Ramos (cell line): Measurements from ENCODE around the gene DTX3L.

Experiments used
- in situ Hi-C: fragments of 300-500 bp; cut with MboI; formaldehyde crosslinking; loops from one replicate; pipeline ENCODE4 v1.14.3; 2022; ENCODE audit warnings: low sequenced_read_pairs; ENCODE audit not compliant: unreplicated experiment

DTX3L gene

DNA sequence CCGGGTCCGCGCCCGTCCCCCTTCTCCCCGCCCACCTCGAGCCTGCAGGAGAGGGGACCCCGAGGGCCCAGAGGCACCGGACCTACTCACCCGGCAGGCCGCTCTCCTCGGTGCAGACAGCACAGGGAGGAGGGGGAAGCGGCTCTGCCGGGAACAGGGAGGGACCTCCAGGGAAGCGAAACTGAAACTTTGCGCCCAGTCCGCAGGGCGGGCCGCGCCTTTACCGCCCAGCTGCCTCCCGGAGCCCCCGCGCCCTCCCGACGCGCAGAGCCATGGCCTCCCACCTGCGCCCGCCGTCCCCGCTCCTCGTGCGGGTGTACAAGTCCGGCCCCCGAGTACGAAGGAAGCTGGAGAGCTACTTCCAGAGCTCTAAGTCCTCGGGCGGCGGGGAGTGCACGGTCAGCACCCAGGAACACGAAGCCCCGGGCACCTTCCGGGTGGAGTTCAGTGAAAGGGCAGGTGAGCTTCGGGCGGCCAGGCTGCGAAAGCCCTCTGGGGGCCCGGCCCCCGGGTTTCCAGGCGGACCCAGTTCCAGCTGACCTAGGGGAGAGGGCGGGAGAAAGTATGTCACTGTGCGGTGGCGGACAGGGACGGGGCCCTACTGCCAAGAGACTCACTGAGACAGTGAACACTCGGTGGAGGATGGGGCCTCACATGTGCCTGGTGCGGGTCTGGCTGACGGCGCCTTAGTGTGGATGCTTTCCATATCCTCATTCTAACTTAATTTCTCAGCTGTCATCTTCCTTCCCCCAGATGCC is at the start of gene DTX3L, which contains the start of gene PARP9:
TSS of gene DTX3L (plus strand) at position 184 of the 758 bp plus-strand sequence. CDS start at position 273, 89 bp downstream.
TSS of gene PARP9 (minus strand) at position 146 of the 758 bp plus-strand sequence. CDS start 4,680 bp downstream, outside the sequence.
- in situ Hi-C loops = loop anchor here (10.0 kb wide), 1 partner anchor 110 kb away; no protein-coding TSS in a partner anchor

DNA sequence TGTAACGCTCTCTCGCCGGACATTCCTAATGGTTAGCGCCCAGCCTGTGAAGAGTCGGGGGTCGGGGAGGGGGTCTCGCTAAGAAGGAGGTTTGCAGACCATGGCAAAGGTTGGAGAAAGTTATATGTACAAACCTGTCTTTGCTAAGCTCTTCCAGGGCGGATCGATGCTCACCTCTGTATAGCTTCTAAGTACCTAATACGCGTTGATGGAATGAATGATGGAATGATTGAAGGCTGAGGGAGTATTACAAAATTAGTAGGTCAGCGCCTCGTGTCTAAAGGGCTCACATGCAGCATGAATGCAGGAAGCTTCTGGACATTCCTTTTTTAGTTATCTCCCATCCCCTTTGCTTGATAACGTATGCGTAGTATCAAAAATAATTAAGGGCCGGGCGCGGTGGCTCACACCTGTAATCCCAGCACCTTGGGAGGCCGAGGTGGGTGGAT is 49.1 kb upstream of the DTX3L start:
- in situ Hi-C loops = no loop called here

DNA sequence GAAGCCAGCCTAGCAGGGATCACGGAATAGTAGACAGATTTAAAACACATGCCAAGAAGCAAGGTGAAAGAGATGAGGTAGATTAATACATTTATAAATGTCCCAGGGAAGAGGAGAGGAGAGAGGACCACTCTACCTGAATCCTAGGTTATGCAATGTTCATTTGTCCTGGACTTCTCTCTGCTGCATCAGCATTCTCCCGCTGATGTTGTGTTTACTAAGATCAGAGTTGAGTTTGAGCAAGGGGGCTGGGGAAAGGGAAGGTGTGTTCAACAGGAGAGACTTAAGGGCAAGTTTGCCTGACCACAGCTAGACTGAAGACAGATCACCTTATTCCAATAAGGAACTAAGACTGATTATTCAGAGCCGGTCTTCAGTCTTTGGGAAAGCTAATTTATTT is 48.3 kb upstream of the DTX3L start:
- in situ Hi-C loops = no loop called here

DNA sequence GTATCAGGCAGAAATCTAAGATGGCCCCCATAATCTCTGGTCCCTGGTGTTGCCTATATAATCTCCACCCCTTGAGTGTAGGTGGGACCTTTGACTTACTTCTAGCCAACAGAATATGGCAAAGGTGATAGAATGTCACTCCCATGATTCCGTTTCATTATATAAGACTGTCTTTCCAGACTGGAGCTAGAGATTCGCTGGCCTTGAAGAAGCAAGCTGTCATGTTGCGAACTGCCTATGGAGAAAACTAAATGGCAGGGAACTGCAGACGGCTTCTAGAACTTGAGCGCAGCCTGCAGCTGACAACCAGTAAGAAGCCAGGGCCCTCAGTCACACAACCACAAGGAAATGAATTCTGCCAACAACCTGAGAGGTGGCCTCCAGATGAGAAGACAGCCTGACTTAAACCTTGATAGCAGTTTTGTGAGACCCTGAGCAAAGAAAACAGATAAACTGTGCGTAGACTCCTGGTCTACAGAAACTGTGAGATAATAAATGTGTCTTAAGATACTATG is 47.2 kb upstream of the DTX3L start:
- in situ Hi-C loops = no loop called here

DNA sequence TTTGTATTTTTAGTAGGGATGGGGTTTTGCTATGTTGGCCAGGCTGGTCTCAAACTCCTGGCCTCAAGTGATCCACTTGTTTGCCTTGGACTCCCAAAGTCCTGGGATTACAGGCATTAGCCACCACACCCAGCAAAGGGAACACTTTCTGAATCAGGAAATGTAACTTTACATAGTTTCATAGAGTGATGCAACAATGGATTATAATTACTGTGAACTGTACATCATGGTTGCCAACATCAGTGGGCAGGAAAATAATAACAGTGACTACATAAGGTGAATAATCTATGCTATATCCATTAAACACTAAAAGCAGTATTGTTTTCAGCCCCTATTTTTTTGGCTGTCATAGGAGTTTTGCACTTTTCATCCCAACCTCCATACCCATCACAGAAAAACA is 44.4 kb upstream of the DTX3L start:
- in situ Hi-C loops = no loop called here

DNA sequence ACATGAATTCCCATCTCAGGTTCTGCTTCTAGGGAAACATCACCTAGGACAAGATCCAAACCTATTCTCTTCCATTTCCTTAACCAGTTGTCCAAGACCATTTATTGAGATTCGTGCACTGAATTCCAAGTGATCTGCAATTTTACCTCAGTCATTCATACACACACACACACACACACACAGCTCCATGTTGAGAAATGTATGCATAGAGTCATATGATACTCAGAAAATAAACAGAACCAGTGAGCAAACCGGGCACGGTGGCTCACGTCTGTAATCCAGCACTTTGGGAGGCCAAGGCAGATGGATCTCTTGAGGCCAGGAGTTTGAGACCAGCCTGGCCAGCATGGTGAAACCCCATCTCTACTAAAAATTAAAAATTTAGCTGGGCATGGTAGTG is 43.3 kb upstream of the DTX3L start:
- in situ Hi-C loops = no loop called here

DNA sequence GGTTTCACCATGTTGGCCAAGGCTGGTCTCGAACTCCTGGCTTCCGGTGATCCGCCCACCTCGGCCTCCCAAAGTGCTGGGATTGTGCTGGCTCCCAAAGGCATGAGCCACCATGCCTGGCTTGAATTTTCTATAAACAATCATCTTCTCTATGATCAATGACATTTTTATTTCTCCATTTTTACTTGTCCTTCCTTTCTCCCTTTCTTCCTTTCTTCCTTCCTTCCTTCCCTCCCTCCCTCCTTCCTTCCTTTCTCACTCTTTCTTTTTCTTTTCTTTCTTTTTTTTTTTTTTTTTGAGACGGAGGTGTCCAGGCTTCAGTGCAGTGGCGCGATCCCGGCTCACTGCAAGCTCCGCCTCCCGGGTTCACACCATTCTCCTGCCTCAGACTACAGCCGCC is 40.8 kb upstream of the DTX3L start:
- in situ Hi-C loops = no loop called here

DNA sequence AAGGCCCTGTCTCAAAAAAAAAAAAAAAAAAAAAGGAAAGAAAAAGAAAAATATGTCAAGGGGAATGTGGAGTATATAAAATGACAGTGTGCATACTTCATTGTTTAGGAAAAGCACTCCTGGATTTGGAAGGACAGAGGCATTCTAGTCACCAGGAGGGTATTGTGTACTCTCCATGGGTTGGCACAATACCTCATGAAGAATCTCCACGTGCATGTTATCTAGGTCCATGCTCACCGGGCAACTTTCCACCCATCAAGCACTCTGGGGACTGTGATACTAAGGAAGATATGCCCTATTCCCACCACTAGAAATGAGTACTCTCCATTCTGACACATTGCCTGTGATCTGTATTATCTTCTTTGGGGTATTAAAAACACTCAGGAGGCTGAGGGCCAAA is 34.0 kb upstream of the DTX3L start:
- in situ Hi-C loops = no loop called here

DNA sequence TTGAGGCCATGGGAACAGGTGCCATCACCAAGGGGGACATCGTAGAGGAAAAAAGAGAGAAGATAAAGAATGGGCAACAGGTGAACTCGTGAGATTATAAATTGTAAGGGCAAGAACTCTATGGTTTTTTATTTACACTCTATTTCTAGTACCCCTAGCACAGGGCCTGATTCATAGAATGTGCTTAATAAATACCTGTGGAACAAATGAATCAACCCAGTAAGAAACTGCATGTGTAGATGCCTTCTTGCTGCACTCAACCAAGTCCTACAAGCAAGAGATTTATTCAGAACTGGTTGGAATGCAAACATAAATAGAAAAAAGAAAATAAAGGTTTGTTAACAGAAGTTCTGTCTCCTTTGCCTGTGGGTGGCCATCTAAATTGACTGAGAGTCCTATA is 30.7 kb upstream of the DTX3L start:
- in situ Hi-C loops = no loop called here

DNA sequence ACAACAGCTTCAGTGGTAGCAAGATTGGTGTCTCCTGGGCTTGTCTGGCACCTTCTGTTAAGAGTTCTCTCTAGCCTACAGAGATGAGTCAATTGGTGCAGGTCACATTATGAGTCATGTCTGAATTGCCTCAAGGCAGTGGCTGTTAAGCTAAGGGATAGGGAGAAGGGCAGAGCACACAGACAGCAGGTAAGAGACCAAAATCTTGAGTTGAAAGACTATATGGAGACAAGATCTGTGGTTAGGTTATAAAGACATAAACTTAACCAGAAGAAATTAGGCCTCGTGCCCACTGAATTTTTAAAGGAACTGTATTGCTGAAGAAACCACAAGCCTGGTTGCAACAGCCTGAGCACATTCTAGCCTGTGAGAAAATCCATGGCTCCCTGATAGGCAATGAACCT is 30.2 kb upstream of the DTX3L start:
- in situ Hi-C loops = no loop called here

DNA sequence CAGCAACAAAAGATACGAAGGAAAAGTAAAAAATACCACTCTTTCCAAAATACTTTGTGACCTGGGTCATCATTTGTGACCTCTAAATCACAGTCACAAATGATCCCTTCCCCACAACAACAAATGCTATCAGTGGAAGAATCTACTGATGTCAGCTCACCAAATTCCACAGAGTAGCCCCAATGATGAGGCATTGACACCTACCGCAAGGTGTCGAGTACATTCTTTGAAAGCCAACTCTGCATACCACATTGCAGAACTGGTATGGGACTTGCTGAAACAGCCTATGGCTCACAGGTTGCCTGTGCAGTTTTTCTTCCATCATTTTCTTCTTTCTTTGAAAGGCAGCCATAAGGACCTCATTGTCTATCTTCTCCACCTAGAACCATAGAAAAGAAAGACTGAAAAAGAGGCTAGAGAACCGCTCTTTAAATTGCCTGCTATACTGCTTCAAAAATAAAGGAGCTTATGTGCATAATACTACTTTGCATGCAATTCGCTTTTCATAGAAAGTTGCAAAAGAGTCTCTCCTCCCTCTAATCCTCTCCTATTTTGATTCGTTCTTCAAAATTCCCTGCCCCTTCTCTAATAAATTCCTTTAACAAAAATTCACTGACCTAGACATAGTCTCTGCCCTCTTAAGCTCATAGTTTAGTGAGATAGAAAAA is 28.0 kb upstream of the DTX3L start:
- in situ Hi-C loops = no loop called here

DNA sequence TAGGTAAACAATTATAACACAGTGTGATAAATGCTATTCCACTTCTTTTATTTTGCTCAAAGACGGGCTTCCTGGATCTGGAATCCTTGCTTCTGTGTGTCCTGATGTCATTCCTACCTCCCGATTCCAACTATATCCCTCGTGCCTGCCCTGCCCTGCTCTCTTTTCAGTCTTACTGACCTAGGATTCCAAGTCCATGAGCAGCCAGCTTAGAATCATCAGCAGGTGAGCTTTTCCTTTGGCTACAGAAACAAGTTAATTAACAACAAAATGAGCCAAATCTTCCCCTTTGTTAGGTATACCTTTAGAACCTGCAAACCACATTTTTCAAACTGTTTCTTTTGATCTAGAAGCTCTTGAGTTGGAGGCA is 27.5 kb upstream of the DTX3L start:
- in situ Hi-C loops = no loop called here

DNA sequence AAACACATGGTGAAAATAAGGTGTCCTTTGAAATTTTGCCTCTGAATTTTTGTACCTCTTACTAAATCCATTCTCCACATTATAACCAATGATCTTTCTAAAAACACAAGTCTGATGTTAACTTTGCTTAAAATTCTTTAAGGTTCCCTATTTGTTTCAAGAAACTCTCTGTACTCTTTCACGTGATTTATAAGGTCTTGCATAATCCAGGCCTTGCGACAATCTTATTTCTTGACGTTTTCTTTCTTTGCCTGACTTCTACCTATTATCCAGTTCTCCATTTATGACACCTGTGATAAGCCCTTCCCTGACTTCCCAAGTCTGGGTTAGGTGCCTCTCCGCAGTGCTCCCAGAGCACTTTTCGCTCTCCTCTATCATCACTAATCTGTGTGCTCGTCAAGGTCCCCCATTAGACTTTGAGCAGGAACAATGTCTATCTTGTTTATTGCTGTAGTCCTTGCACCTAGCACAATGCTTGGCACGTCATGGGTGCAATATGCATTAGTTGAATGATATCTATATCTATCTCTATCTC is 25.1 kb upstream of the DTX3L start:
- in situ Hi-C loops = no loop called here

DNA sequence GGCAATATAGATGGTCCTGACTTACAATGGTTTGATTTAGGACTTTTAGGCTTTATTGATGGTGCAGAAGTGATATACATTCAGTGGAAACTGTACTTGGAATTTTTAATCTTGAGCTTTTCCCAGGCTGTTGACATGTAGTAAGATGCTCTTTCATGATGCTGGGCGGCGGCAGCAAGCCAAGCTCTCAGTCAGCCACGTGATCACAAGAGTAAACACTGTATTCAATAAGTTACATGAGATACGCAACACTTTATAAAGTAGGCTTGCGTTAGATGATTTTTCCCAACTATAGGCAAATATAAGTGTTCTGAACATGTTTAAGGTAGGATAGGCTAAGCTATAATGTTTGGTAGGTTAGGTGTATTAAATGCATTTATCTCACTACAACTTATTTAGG is 18.0 kb upstream of the DTX3L start:
- in situ Hi-C loops = no loop called here

DNA sequence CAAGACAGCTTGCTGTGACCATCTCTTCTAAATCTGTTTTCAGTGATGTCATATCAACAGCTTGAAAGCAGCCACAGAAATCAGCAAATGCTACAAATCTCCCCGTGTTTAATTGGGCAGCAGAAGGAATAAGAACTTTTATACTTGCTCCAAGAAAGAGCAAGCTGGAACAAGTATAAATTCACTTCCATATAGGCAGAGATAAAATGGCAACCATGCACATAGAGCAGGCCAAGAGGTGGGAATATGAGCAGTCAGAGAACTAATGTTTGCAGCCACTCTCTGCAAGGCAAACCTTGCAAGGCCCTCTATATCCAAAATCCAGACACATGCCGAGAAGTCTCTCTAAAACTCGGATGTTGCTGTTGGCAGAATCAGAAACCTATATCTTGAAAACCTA is 16.1 kb upstream of the DTX3L start:
- in situ Hi-C loops = no loop called here

DNA sequence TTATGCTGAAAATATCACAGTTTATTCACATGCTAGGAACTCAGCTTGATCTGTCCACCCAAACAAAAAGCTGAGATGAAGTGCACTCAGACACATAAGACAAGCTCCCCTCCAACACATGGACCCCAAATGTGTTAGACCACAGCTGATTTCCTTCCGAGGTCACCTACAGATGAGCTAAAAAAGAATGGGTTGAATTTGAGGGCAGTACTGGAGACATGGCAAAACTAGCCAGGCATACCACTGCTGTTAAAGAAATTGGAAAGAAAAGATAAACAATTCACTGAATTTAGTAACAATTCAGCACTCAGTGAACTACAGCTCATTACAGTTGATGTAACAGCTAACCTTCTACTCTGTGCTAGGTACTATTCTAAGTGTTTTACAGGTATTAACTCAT is 15.5 kb upstream of the DTX3L start:
- in situ Hi-C loops = no loop called here

DNA sequence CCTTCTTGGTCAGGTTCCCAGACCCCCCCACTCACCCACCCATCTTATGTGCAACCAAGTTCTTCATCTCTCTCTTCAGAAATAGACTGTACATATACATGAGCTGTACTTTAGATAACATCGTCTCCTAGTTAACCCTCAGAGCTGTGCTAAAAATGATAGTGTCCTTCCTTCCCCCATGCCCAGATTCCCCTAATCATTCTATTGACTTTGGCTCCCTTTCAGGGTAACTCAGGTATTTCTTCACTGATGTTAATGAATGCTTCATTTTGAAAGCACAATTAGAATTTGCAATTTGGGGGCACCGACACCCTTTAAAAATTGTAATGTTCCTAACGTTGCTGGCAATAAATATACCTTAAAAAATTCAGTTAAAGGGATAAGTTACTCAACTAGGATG is 11.0 kb upstream of the DTX3L start:
- in situ Hi-C loops = no loop called here

DNA sequence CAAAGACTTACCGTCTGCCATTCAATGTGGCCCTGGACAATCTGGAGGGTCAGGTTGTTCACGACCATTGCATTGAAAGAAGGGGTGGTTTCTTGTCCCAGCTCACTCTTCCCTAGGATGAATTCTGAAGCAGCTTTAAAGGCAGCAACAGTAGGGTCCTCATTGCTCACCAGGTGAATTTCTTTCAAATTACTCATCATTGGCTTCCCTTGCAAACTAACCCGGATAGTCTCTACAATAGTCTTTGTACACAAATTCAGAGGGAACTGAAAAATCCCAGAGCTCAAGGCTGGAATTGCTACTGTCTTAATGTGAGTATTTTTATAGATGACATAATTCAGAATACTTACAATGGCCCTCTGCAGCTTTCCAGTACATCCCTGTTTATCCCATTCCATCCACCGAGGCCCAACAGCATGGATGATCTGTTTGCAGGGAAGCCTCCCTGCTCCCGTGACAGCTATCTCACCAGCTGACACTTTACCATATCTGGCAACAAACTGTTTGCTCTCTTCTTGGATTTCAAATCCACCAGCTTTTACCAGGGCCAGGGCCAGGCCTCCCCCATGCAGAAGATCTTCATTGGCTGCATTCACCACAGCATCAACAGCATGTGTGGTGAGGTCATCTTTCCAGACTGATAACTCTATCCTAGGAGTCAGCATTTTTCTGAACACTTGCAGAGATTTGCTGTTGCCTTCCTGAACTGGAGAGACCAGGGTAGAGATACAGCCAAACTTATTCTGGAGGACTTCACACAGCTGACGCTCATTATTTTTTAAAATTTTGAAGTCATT is 8.7 kb upstream of the DTX3L start:
- in situ Hi-C loops = no loop called here

DNA sequence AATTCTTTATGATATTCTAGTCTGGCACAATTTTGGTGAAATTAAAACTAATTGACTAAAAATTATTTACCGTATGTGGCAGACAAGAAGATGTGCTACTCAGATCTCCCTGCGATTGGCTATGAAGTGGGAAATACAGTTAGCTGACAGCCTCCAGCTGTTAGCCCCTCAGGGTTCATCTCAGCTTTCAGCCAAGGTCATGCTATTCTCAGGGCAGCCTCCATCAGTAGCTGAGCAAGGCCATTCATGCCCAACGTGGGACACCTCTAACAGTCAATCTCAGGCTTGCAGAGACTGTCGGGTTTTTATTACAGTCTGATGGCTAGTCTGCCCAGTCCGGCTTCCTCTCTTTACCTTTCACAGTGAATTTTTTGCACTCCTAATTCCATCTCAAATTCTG is 6.8 kb upstream of the DTX3L start:
- in situ Hi-C loops = no loop called here

DNA sequence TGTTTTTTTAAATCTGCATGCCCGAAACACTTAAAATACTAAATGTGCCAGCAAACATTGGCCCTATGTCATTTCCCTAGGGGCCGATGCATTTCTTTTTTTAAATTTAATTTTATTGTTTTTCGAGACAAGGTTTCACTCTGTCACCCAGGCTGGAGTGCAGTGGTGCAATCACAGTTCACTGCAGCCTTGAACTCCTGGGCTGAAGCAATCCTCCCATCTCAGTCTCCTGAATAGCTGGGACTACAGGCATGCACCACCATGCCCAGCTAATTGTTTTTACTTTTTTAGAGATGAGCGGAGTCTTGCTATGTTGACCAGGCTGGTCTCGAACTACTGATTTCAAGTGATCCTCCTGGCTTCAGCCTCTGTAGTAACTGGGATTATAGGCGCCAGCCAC is 5.5 kb upstream of the DTX3L start:
- in situ Hi-C loops = no loop called here
